ENCODE measurements around the gene DOCK1. TPM values are rescaled to one million over a fixed set of nuclear protein-coding genes. Genes with fewer than 3 reads are reported as not detected.

The DOCK1 gene
- total and polyA plus RNA-seq, 2 experiments from 2014 or later = 22.8 to 45.6 TPM

GRCh38 chr10:127157506-127158200, 252.4 kb downstream of the DOCK1 start:
- H3K4me1 ChIP-seq (ENCODE audit: insufficient read depth) = peaks cover 10% of the 10 kb centered on the region; the same call in 1 of the 2 replicates
- H3K9ac ChIP-seq = no peak overlapping the region
- peaks cover 3% of the 10 kb centered on the region; the same call in 1 of the 2 replicates for H4K20me1 ChIP-seq (ENCODE audit: insufficient read depth)
- in situ Hi-C loops (cut with MboI) = no loop called here
- H3K27ac ChIP-seq = no peak overlapping the region
- peaks cover 4% of the 10 kb centered on the region; the same call in 1 of the 2 replicates for H3K79me2 ChIP-seq (ENCODE audit: insufficient read depth)
- no peaks in the 10 kb centered on the region for H3K9me3 ChIP-seq (ENCODE audit: low read depth)
- no peak overlapping the region for H2AFZ ChIP-seq
- TF ChIP-seq EZH2 (IDR thresholded peaks at IDR 0.05; ENCODE audit: insufficient read depth, poor library complexity, severe bottlenecking) (no peak), EZH2phosphoT487 (IDR thresholded peaks at IDR 0.05; ENCODE audit: insufficient read depth, low read depth) (no peak)
- H3K9me2 ChIP-seq (ENCODE audit: insufficient read depth) = no peaks in the 10 kb centered on the region
- H3K36me3 ChIP-seq (ENCODE audit: low read depth) = no peaks in the 10 kb centered on the region
- DNase-seq = peak; percentile 21
- 23 to 31% methylated on average over 2 of the region's 2 CpGs for WGBS, 2 experiments (ENCODE audit: low coverage in 1 of 2, low lambda C conversion rate in 2 of 2, missing lambda C conversion rate in 2 of 2)
- no peaks in the 10 kb centered on the region for H3F3A ChIP-seq (ENCODE audit: insufficient read depth)
- no peak overlapping the region for H3K4me2 ChIP-seq (ENCODE audit: unreplicated experiment)
- H3K4me3 ChIP-seq = no peak overlapping the region
- no peaks in the 10 kb centered on the region for H3K27me3 ChIP-seq (replicated peaks; ENCODE audit: insufficient read depth)

- Histone ChIP-seq H3K9me2 (ENCODE audit: insufficient read depth) (no peaks in the 10 kb centered on the region), H3K9me3 (ENCODE audit: low read depth) (no peaks in the 10 kb centered on the region), H4K20me1 (ENCODE audit: insufficient read depth) (peaks cover 3% of the 10 kb centered on the region; the same call in 1 of the 2 replicates), H3K27me3 (replicated peaks; ENCODE audit: insufficient read depth) (no peaks in the 10 kb centered on the region), H3K9ac (no peak overlapping the region), H3K36me3 (ENCODE audit: low read depth) (no peaks in the 10 kb centered on the region), H3K79me2 (ENCODE audit: insufficient read depth) (peaks cover 7% of the 10 kb centered on the region; the same call in 1 of the 2 replicates), H3K4me3 (no peak overlapping the region), H3K4me2 (ENCODE audit: unreplicated experiment) (no peak overlapping the region), H3K4me1 (ENCODE audit: insufficient read depth) (peaks cover 11% of the 10 kb centered on the region), H2AFZ (no peak overlapping the region), H3F3A (ENCODE audit: insufficient read depth) (no peaks in the 10 kb centered on the region), H3K27ac (no peak overlapping the region)
- 98 to 100% methylated on average over 2 of the region's 2 CpGs for WGBS, 2 experiments (ENCODE audit: low coverage in 1 of 2, low lambda C conversion rate in 2 of 2, missing lambda C conversion rate in 2 of 2)
- DNase-seq = no peak
- no peak for TF ChIP-seq EZH2phosphoT487 (IDR thresholded peaks at IDR 0.05; ENCODE audit: insufficient read depth, low read depth)
- no peak for TF ChIP-seq EZH2 (IDR thresholded peaks at IDR 0.05; ENCODE audit: insufficient read depth, poor library complexity, severe bottlenecking)
- in situ Hi-C loops (cut with MboI) = no loop called here
Measured at GRCh38 chr10:127158662-127159061, 253.4 kb downstream of the DOCK1 start.

GRCh38 chr10:127159648-127160245, 254.5 kb downstream of the DOCK1 start:
- no peak for DNase-seq
- H3K4me2 ChIP-seq (ENCODE audit: unreplicated experiment) = no peak overlapping the region
- no peak overlapping the region for H3K9ac ChIP-seq
- peaks cover 3% of the 10 kb centered on the region; the same call in 1 of the 2 replicates for H4K20me1 ChIP-seq (ENCODE audit: insufficient read depth)
- H2AFZ ChIP-seq = no peak overlapping the region
- no peaks in the 10 kb centered on the region for H3K9me3 ChIP-seq (ENCODE audit: low read depth)
- no peak overlapping the region for H3K27ac ChIP-seq
- no peaks in the 10 kb centered on the region for H3K36me3 ChIP-seq (ENCODE audit: low read depth)
- H3K27me3 ChIP-seq (replicated peaks; ENCODE audit: insufficient read depth) = no peaks in the 10 kb centered on the region
- H3K4me1 ChIP-seq (ENCODE audit: insufficient read depth) = peaks cover 11% of the 10 kb centered on the region
- in situ Hi-C loops (cut with MboI) = no loop called here
- WGBS, 2 experiments (ENCODE audit: low coverage in 1 of 2, low lambda C conversion rate in 2 of 2, missing lambda C conversion rate in 2 of 2) = 96 to 99% methylated on average over 13 of the region's 13 CpGs
- no peak overlapping the region for H3K4me3 ChIP-seq
- H3F3A ChIP-seq (ENCODE audit: insufficient read depth) = no peaks in the 10 kb centered on the region
- TF ChIP-seq EZH2 (IDR thresholded peaks at IDR 0.05; ENCODE audit: insufficient read depth, poor library complexity, severe bottlenecking) = no peak
- TF ChIP-seq EZH2phosphoT487 (IDR thresholded peaks at IDR 0.05; ENCODE audit: insufficient read depth, low read depth) = no peak
- peaks cover 7% of the 10 kb centered on the region; the same call in 1 of the 2 replicates for H3K79me2 ChIP-seq (ENCODE audit: insufficient read depth)
- no peaks in the 10 kb centered on the region for H3K9me2 ChIP-seq (ENCODE audit: insufficient read depth)

GRCh38 chr10:127161482-127161881, 256.3 kb downstream of the DOCK1 start:
- no peak for DNase-seq

More at GRCh38 chr10:127161482-127161881, 256.3 kb downstream of the DOCK1 start:
- H3K4me1 ChIP-seq (ENCODE audit: insufficient read depth) = peaks cover 3% of the 10 kb centered on the region; the same call in 1 of the 2 replicates
- H2AFZ ChIP-seq = no peak overlapping the region
- H3K27me3 ChIP-seq (replicated peaks; ENCODE audit: insufficient read depth) = no peaks in the 10 kb centered on the region
- TF ChIP-seq EZH2 (IDR thresholded peaks at IDR 0.05; ENCODE audit: insufficient read depth, poor library complexity, severe bottlenecking) (no peak), EZH2phosphoT487 (IDR thresholded peaks at IDR 0.05; ENCODE audit: insufficient read depth, low read depth) (no peak)
- no peak overlapping the region for H3K4me3 ChIP-seq
- H4K20me1 ChIP-seq (ENCODE audit: insufficient read depth) = peaks cover 3% of the 10 kb centered on the region; the same call in 1 of the 2 replicates
- WGBS, 2 experiments (ENCODE audit: low coverage in 1 of 2, low lambda C conversion rate in 2 of 2, missing lambda C conversion rate in 2 of 2) = 97 to 98% methylated on average over 5 of the region's 5 CpGs
- in situ Hi-C loops (cut with MboI) = no loop called here
- H3K36me3 ChIP-seq (ENCODE audit: low read depth) = no peaks in the 10 kb centered on the region
- peaks cover 7% of the 10 kb centered on the region; the same call in 1 of the 2 replicates for H3K79me2 ChIP-seq (ENCODE audit: insufficient read depth)
- no peaks in the 10 kb centered on the region for H3K9me2 ChIP-seq (ENCODE audit: insufficient read depth)
- H3K4me2 ChIP-seq (ENCODE audit: unreplicated experiment) = no peak overlapping the region
- H3F3A ChIP-seq (ENCODE audit: insufficient read depth) = no peaks in the 10 kb centered on the region
- H3K27ac ChIP-seq = no peak overlapping the region
- H3K9ac ChIP-seq = no peak overlapping the region
- H3K9me3 ChIP-seq (ENCODE audit: low read depth) = no peaks in the 10 kb centered on the region
